SK-N-MC (cell line): ENCODE results near the gene MTG2.

Experiments
- EZH2 ChIP-seq: fragments of 200-600 bp; sonication (generic); IDR thresholded peaks from one replicate; pipeline ENCODE4 v1.6.1; 2017; ENCODE audit warnings: antibody characterized with exemption
- FOXP2 ChIP-seq: optimal IDR thresholded peaks from 2 replicates; pipeline ENCODE3; 2011; ENCODE audit warnings: mild to moderate bottlenecking, moderate library complexity; ENCODE audit not compliant: insufficient read depth; ENCODE audit errors: extremely low read length, control extremely low read depth
- POLR2AphosphoS5 ChIP-seq: IDR thresholded peaks from 2 replicates; pipeline ENCODE4 v1.6.1; 2012; ENCODE audit warnings: mild to moderate bottlenecking, low read depth, low read length, borderline replicate concordance

GRCh38 chr20:62219992-62220665 lies 37.3 kb downstream of the MTG2 start, which contains the start of gene HRH3:
- no peak for TF ChIP-seq POLR2AphosphoS5
- TF ChIP-seq EZH2: no peak
- TF ChIP-seq FOXP2: no peak
